Naive B cell (primary cell): Measurements from ENCODE around the gene LSAMP. TPM values are rescaled to one million over a fixed set of nuclear protein-coding genes. Genes with fewer than 3 reads are reported as not detected.

Experiments used
- ATAC-seq, 2 donors: fragments of 150-1000 bp; cut with Tn5 transposase; 2 replicates each; pipeline ENCODE4 v1.10.0; 2021; ENCODE audit warnings: low read depth in 2 of 2, mild to moderate bottlenecking in 2 of 2, moderate library complexity in 2 of 2
- DNase-seq: peaks from one replicate; pipeline ENCODE4 v3.0.0; 2022
- H3K27ac Mint-ChIP-seq, 6 donors: one replicate each; pipeline ENCODE4 v1.8.0; 2020 to 2022; ENCODE audit warnings: mild to moderate bottlenecking in 6 of 6, mixed read lengths in 6 of 6, moderate library complexity in 5 of 6, inconsistent platforms in 2 of 6
- H3K27me3 Mint-ChIP-seq, 3 donors: one replicate each; pipeline ENCODE4 v1.8.0; 2021 to 2022; ENCODE audit warnings: mixed read lengths in 3 of 3, mild to moderate bottlenecking in 1 of 3
- H3K36me3 Mint-ChIP-seq, 2 donors: one replicate each; pipeline ENCODE4 v1.8.0; 2020 to 2022; ENCODE audit warnings: mixed read lengths in 2 of 2, inconsistent platforms in 1 of 2, mild to moderate bottlenecking in 1 of 2
- H3K4me1 Mint-ChIP-seq, 3 donors: one replicate each; pipeline ENCODE4 v1.8.0; 2020 to 2022; ENCODE audit warnings: mixed read lengths in 3 of 3, inconsistent platforms in 1 of 3, mild to moderate bottlenecking in 1 of 3, moderate library complexity in 1 of 3
- H3K4me3 Mint-ChIP-seq, 8 donors: one replicate each; pipeline ENCODE4 v1.8.0; 2020 to 2022; ENCODE audit warnings: mild to moderate bottlenecking in 8 of 8, mixed read lengths in 8 of 8, moderate library complexity in 8 of 8, inconsistent platforms in 2 of 8
- H3K9me3 Mint-ChIP-seq, 7 donors: one replicate each; pipeline ENCODE4 v1.8.0; 2020 to 2022; ENCODE audit warnings: mixed read lengths in 7 of 7, mild to moderate bottlenecking in 5 of 7, inconsistent platforms in 2 of 7, moderate library complexity in 1 of 7
- polyA plus RNA-seq, 6 donors: library from polyadenylated mRNA; unstranded; fragments of 300-500 nt; fragmentation: Illumina TruSeq; gene quantifications; one replicate each; pipeline ENCODE4 v1.2.3, GENCODE V29; 2021; ENCODE audit warnings: low read depth in 6 of 6

The LSAMP gene
- polyA plus RNA-seq, 6 donors from 2014 or later: not detected

DNA sequence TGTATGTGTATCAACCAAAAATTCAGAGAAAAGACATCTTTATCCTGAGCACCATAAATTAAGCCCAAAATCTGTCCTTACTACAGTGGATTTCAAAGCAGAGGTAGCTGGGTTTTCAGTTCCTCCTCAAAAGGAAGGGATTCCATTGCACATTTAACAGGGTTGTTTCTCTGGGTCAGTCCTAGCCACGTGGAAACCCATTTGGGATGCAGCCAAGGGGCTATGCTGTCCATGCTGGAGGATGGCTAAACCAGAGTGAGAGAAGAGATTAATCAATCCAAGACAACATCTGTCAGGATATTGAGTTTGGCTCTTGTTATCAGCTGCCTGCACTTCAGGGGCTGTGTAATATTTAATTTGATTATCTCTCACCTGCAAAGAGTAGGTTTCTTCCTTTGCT, 28.1 kb downstream of the LSAMP start:
- no peak overlapping the region for H3K4me3 Mint-ChIP-seq
- no peak overlapping the region for H3K27ac Mint-ChIP-seq
- H3K9me3 Mint-ChIP-seq: peaks cover 2 to 12% (median 6%) of the 10 kb centered on the region in 7 donors
- ATAC-seq (no peak), DNase-seq (no peak)
- H3K36me3 Mint-ChIP-seq: no peaks in the 10 kb centered on the region
- H3K27me3 Mint-ChIP-seq: no peaks in the 10 kb centered on the region
- no peaks in the 10 kb centered on the region for H3K4me1 Mint-ChIP-seq

DNA sequence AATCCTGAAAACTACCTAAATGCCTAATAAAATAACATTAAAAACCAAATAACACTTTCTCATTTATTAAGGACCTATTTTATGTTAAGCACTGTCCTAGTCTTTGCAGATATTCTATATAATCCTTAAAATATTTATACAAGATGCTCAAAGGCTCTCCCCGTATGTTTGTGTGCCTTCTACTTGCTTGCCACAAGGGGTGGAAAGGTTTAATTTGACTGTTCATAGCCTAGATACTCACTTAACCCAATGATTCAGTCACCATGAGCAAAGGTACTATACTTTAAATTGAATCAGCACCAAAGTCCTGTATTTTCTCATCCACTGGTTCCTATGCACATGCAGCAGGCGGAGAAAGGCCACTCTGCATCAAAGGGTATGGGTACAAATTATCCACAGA, 32.0 kb downstream of the LSAMP start:
- Mint-ChIP-seq H3K9me3 (peaks cover 2 to 7% (median 4%) of the 10 kb centered on the region in 7 donors), H3K27me3 (no peaks in the 10 kb centered on the region), H3K36me3 (no peaks in the 10 kb centered on the region), H3K27ac (no peak overlapping the region), H3K4me3 (no peak overlapping the region), H3K4me1 (no peaks in the 10 kb centered on the region)
- no peak for ATAC-seq
- DNase-seq: no peak

DNA sequence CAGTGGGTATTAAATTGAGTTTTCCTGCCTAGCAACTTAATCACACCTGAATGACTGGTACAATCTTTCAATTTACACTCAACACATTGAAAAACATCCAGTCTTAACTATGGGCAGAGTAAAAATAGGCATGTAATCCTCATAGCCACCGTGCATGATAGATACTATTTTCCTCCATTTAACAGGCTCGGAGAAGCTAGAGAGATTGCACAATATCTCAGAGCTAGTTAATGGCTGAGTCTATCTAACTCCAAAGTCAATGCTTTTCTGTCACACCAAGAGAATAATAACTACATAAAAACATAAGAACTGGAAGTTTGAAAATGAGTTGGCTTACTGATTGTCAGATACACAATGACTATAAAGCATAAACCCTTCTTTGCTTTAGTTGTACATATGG, 36.8 kb downstream of the LSAMP start:
- no peak overlapping the region for H3K27ac Mint-ChIP-seq
- ATAC-seq: no peak
- DNase-seq: no peak
- H3K36me3 Mint-ChIP-seq: no peaks in the 10 kb centered on the region
- no peaks in the 10 kb centered on the region for H3K4me1 Mint-ChIP-seq
- no peak overlapping the region for H3K4me3 Mint-ChIP-seq
- no peaks in the 10 kb centered on the region for H3K27me3 Mint-ChIP-seq
- peaks cover 0 to 4% (median 0%) of the 10 kb centered on the region in 7 donors for H3K9me3 Mint-ChIP-seq

DNA sequence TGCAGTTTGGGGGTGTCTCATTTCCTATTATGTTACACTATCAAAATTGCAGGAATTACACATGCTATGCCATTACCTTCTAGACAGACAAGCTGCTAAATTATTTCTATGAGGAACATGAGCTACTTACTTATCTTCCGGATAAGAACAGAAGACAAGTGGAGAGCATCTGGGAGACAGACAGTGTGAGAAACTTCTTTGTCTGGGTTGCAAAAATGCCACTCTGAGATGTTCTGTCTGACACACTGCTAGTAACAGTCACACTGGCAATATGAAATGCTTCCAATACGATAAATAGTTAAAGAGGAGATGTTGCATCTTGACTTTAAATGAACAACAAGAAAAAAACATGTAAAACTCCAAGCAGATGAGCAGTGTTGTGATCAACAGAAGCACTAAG, 40.1 kb downstream of the LSAMP start:
- ATAC-seq: no peak
- DNase-seq: no peak
- Mint-ChIP-seq H3K27me3 (no peaks in the 10 kb centered on the region), H3K9me3 (peaks cover 0 to 2% (median 0%) of the 10 kb centered on the region in 7 donors), H3K4me1 (no peaks in the 10 kb centered on the region), H3K27ac (no peak overlapping the region), H3K36me3 (no peaks in the 10 kb centered on the region), H3K4me3 (no peak overlapping the region)

DNA sequence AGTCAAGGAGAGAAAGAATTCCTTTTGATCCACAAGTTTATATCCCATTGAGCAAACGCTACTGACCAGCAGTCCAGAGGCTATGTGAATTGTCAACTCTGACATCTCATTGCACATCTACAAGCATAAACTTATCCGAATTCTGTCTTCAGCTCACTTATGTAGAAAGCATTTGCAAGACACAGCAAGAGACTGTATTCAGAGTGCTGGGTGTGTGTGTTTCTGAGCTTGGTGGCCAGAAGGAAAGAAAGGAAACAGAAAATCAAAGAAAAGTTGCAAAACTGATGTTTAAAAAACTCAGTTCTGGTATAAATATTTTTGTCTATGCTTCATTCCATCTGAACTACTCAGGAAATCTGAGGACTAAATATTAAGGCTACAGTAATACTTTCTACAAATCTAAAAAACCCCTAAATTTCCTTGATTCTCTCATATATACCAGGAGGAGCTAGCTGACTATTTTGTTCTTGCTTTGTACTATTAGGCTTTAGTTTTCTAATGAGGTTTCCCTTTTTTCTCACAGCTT, 45.5 kb downstream of the LSAMP start:
- H3K9me3 Mint-ChIP-seq: peaks cover 0 to 9% (median 2%) of the 10 kb centered on the region in 7 donors
- DNase-seq (no peak), ATAC-seq (no peak)
- no peak overlapping the region for H3K4me3 Mint-ChIP-seq
- H3K27me3 Mint-ChIP-seq: no peaks in the 10 kb centered on the region
- no peak overlapping the region for H3K27ac Mint-ChIP-seq
- no peaks in the 10 kb centered on the region for H3K4me1 Mint-ChIP-seq
- no peaks in the 10 kb centered on the region for H3K36me3 Mint-ChIP-seq

DNA sequence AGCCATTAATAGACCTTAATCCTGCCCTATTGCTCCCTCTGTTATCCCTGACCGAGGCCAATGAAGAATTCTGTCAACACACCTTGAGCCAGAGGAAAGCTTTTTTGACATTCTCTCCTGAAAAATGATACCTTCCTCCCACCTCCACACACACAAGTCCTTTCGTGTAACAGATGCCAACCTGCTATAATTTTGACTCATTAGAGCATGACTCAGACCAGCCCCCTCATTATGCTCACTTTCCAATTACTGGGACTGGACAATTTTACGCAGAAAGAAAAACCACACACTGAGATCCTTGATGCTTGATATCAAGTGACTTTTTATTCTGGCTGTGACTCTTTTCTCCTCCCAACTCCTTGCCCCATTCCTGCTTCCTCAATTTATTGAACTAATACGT, 50.9 kb downstream of the LSAMP start:
- peaks cover 2 to 17% (median 7%) of the 10 kb centered on the region in 7 donors for H3K9me3 Mint-ChIP-seq
- DNase-seq: no peak
- no peaks in the 10 kb centered on the region for H3K36me3 Mint-ChIP-seq
- H3K27ac Mint-ChIP-seq: no peak overlapping the region
- no peak overlapping the region for H3K4me3 Mint-ChIP-seq
- no peaks in the 10 kb centered on the region for H3K4me1 Mint-ChIP-seq
- no peak for ATAC-seq
- no peaks in the 10 kb centered on the region for H3K27me3 Mint-ChIP-seq

DNA sequence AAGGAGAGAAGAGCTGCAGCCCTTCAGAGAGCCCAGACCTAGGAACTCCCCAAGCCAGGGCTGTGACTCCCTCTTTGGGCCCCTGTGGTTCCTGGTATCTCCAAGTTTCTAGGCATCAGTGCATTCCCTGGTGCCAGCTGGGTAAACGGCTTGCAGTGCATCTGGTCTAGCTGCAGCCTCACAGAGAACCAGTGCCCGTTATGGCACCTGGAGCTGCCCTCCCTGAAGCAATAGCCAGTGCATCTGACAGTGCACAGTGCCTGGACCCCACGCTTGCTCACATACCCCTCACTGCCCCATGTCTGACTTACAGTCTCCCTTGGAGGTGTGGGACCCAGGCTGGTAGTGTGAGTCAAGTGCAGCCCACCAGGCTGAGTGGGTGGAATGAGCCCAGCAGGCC, 52.1 kb downstream of the LSAMP start:
- Mint-ChIP-seq H3K36me3 (no peaks in the 10 kb centered on the region), H3K27ac (no peak overlapping the region), H3K4me3 (peak overlapping the region in 1 of 8 donors; percentile 48), H3K27me3 (no peaks in the 10 kb centered on the region), H3K4me1 (no peaks in the 10 kb centered on the region), H3K9me3 (peaks cover 2 to 15% (median 7%) of the 10 kb centered on the region in 7 donors)
- ATAC-seq (no peak), DNase-seq (no peak)

DNA sequence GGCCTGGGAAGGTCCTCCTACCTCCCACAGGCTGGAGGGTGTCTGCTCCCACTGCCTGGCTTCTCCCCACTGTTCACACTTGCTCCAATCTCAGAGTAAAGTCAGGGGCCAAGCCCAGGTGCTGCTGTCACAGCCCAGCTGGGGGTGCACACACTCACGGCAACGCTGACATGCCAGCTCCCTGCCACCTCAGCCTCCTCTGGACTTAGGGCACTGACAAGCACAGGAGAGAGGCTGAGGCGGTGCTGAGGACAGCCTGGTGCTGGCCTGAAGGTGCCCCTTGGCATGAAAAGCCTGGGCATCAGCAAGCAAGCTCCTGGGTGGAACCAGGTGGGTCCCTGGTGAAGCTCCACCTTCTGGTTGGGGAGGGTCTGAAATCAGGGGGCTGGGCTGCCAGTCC, 53.0 kb downstream of the LSAMP start:
- H3K9me3 Mint-ChIP-seq: peaks cover 3 to 15% (median 7%) of the 10 kb centered on the region in 7 donors
- H3K4me3 Mint-ChIP-seq: no peak overlapping the region
- H3K4me1 Mint-ChIP-seq: no peaks in the 10 kb centered on the region
- no peaks in the 10 kb centered on the region for H3K27me3 Mint-ChIP-seq
- H3K27ac Mint-ChIP-seq: no peak overlapping the region
- ATAC-seq (no peak), DNase-seq (no peak)
- H3K36me3 Mint-ChIP-seq: no peaks in the 10 kb centered on the region

DNA sequence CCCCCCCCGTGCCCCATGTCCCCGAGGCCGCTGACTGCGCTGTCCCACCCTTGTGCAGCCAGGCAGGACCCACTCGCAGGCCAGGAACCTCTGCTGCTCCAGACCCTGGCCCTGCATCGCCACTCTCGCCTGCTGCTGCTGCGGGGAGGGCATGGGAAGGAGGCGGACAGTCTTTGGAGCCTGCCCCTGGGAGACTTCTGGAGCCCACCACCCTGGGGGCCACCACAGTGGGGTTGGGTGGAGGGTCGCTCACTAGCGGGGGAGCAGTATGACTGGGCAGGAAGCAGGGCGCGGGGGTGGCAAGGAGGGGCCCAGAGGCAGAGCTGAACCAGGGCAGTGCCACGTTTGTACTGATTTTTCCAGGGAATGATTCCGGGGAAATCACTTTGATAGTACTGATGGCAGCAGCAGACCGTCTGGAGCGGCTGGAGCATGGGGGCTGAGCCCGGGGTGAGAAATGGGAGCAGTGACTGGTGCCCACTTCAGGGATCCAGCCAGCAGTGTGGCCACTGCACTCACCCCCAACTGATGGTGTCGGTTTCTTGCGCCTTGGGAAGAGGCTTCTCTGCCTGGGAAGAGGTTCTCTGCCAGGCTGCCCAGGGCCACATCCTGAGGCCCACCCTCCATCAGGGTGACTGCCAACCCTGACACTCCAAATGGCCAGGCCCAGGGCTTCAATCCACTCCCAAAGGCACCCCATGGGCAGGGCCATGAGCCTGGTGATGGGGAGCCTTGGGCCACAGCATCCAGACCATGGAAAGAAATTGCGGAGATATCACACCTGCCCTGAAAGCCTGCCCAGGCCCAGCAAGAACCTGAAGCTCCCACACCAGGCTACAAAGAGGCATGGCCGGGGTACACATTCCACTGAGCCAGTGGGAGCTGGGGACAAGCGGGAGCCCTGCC, 53.7 kb downstream of the LSAMP start:
- Mint-ChIP-seq H3K4me3 (no peak overlapping the region), H3K9me3 (peaks cover 3 to 15% (median 7%) of the 10 kb centered on the region in 7 donors), H3K27ac (peak overlapping the region in 1 of 6 donors; percentile 51), H3K27me3 (no peaks in the 10 kb centered on the region), H3K36me3 (no peaks in the 10 kb centered on the region), H3K4me1 (no peaks in the 10 kb centered on the region)
- DNase-seq (no peak), ATAC-seq (no peak)

DNA sequence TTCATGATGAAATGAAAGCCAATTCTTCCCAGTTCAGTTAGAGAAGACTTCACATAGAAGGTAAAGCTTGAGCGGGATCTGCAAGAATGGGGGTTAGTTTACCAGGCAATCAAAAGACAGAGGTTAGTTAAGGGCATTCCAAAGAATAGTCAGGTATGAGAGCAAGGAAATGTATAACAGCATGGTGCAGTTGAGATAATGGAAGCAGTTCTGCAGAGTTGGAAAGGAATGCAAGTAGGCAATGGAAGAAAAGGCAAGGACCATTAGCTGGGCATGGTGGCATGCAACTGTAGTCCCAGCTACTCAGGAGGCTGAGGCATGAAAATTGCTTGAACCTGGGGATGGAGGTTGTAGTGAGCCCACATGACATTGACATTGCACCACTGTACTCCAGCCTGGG, 55.0 kb downstream of the LSAMP start:
- Mint-ChIP-seq H3K27ac (no peak overlapping the region), H3K36me3 (no peaks in the 10 kb centered on the region), H3K9me3 (peaks cover 3 to 15% (median 7%) of the 10 kb centered on the region in 7 donors), H3K4me1 (no peaks in the 10 kb centered on the region), H3K27me3 (no peaks in the 10 kb centered on the region), H3K4me3 (no peak overlapping the region)
- no peak for DNase-seq
- ATAC-seq: no peak

DNA sequence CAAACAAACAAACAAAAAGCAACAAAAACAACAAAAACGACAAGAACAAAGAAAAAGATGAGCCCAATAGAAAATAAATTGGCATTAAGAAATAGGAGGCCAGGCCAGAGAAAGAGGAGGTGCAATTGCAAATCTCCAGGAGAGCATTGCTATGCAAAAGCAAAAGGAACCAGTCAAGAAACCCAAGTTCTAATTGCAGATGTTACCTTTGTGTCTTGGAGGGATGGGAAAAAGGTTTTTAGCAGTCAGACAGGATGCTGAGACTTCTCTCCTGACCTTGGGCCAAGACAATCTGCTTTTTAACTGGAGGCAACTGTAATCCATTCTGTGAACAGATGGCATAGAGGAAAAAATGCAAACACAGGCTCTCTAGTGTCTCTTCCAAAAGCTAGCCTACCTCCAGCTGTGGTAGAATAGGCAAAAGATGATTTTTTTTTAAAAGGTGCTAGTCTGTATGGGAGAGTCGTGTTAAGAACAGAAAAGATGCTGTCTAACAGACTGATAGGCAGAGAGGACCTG, 56.4 kb downstream of the LSAMP start:
- no peak overlapping the region for H3K27ac Mint-ChIP-seq
- no peaks in the 10 kb centered on the region for H3K36me3 Mint-ChIP-seq
- H3K9me3 Mint-ChIP-seq: peaks cover 0 to 10% (median 6%) of the 10 kb centered on the region in 7 donors
- H3K27me3 Mint-ChIP-seq: no peaks in the 10 kb centered on the region
- no peaks in the 10 kb centered on the region for H3K4me1 Mint-ChIP-seq
- DNase-seq (no peak), ATAC-seq (no peak)
- no peak overlapping the region for H3K4me3 Mint-ChIP-seq

DNA sequence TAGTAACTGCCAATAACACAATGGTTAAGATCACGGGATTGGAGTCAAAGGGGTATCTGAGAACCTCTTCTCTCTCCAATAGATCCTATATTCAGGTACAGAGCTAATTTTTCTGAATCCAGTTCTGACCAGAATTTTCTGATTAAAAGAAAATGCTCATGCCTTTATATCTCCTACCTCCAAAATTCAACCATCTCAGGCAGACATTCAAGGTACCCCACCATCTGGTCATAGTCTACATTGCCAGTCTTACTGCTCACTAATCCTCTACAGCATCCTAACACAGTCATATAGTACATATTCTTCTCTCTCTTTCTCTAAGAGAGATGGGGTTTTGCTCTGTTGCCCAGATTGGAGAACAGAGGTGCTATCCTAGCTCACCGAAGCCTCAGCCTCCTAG, 59.1 kb downstream of the LSAMP start:
- H3K36me3 Mint-ChIP-seq: no peaks in the 10 kb centered on the region

DNA sequence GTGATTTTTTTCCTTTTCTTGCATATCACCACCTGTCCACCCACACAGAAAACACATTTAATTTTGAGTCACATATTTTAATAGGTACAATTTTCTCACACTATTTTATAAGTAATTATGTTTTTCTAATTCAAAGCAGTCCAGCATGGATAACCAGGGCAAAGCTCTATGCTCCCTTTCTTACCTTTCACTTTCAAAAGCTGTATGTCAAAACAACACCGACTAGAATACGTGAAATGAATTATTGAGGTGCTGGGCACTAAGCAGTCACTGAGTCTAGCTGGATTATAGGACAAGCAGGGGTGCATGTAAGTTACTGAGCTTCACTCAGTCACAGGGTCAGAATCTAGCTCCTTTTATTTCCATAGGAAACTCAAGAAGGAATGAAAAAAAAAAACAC, 60.6 kb downstream of the LSAMP start:
- no peaks in the 10 kb centered on the region for H3K36me3 Mint-ChIP-seq
- H3K27ac Mint-ChIP-seq: no peak overlapping the region
- H3K9me3 Mint-ChIP-seq: peaks cover 0 to 9% (median 3%) of the 10 kb centered on the region in 7 donors
- no peak for DNase-seq
- H3K4me3 Mint-ChIP-seq: no peak overlapping the region
- H3K4me1 Mint-ChIP-seq: no peaks in the 10 kb centered on the region
- H3K27me3 Mint-ChIP-seq: no peaks in the 10 kb centered on the region
- no peak for ATAC-seq

More for the DNA sequence above, 59.1 kb downstream of the LSAMP start:
- Mint-ChIP-seq H3K27me3 (no peaks in the 10 kb centered on the region), H3K4me3 (no peak overlapping the region), H3K9me3 (peaks cover 0 to 10% (median 6%) of the 10 kb centered on the region in 7 donors), H3K27ac (no peak overlapping the region), H3K4me1 (no peaks in the 10 kb centered on the region)
- DNase-seq (no peak), ATAC-seq (no peak)

DNA sequence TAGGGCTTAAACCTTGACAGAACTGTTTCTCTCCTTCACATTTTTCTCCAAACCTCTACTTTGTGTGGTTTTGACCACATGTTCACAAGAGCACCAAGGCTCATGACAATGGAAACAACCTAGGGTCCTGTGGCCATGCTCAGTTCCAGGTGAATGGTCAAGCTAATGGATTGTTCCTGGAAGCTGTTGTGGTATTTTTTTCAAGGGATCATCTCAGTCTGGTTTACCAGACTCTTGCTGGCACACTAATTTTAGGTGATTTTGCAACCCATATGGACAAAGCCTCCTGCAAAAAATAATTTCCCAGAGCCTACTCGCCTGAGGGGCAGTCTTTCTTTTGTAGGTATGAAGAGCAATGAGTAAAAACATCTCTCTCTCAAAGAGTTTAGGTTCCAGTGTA, 67.2 kb downstream of the LSAMP start:
- Mint-ChIP-seq H3K27ac (no peak overlapping the region), H3K9me3 (peaks cover 0 to 5% (median 3%) of the 10 kb centered on the region in 7 donors), H3K4me1 (no peaks in the 10 kb centered on the region), H3K27me3 (no peaks in the 10 kb centered on the region), H3K36me3 (no peaks in the 10 kb centered on the region), H3K4me3 (no peak overlapping the region)
- DNase-seq (no peak), ATAC-seq (no peak)
